Suppressor macrophage treated with lipopolysaccharide for 1 hour (primary cell): ENCODE data around the gene CDC73.
"Not testable (repeated sequence)": the region's sequence is repeated elsewhere in the genome, so short reads cannot be mapped to it uniquely, and the experiment has no call there.

ENCODE experiments used
- DNase-seq, 3 donors: peaks; one replicate each; pipeline ENCODE4 v3.0.0-alpha.2; 2020 to 2022

Gene CDC73

GRCh38 chr1:193237381-193237978, 115.6 kb downstream of the CDC73 start:
- no peak for DNase-seq

- no peak for DNase-seq
Observed at GRCh38 chr1:193240609-193241008, 118.8 kb downstream of the CDC73 start.

GRCh38 chr1:193241132-193241827, 119.4 kb downstream of the CDC73 start:
- DNase-seq = no peak

GRCh38 chr1:193242000-193242399, 120.2 kb downstream of the CDC73 start:
- no peak for DNase-seq

- DNase-seq = no peak
Observed at GRCh38 chr1:193249187-193249586, 127.4 kb downstream of the CDC73 start.

GRCh38 chr1:193251950-193252349, 130.1 kb downstream of the CDC73 start:
- no peak for DNase-seq

- no peak for DNase-seq
Observed at GRCh38 chr1:193256019-193256418, 134.2 kb downstream of the CDC73 start.

- no peak for DNase-seq
Observed at GRCh38 chr1:193259636-193260035, 137.8 kb downstream of the CDC73 start.

GRCh38 chr1:193260056-193260745, 138.4 kb downstream of the CDC73 start:
- no peak for DNase-seq

GRCh38 chr1:193260896-193261295, 139.1 kb downstream of the CDC73 start:
- DNase-seq = no peak

- no peak for DNase-seq
Observed at GRCh38 chr1:193262661-193263060, 140.8 kb downstream of the CDC73 start.

GRCh38 chr1:193264313-193265065, 142.7 kb downstream of the CDC73 start:
- DNase-seq = no peak

GRCh38 chr1:193265716-193266115, 143.9 kb downstream of the CDC73 start:
- no peak for DNase-seq

GRCh38 chr1:193266794-193267193, 145.0 kb downstream of the CDC73 start:
- not testable (repeated sequence) for DNase-seq

- DNase-seq = no peak
Observed at GRCh38 chr1:193270996-193271395, 149.2 kb downstream of the CDC73 start.

- no peak for DNase-seq
Observed at GRCh38 chr1:193275773-193276172, 153.9 kb downstream of the CDC73 start.

- DNase-seq = no peak
Observed at GRCh38 chr1:193278968-193279367, 157.1 kb downstream of the CDC73 start.

- no peak for DNase-seq
Observed at GRCh38 chr1:193281894-193282293, 160.1 kb downstream of the CDC73 start.

GRCh38 chr1:193283016-193283415, 161.2 kb downstream of the CDC73 start:
- DNase-seq = no peak

GRCh38 chr1:193284219-193284618, 162.4 kb downstream of the CDC73 start:
- DNase-seq = no peak

GRCh38 chr1:193285641-193286040, 163.8 kb downstream of the CDC73 start:
- no peak for DNase-seq

GRCh38 chr1:193288548-193289080, 166.8 kb downstream of the CDC73 start:
- not testable (repeated sequence) for DNase-seq

- no peak for DNase-seq
Observed at GRCh38 chr1:193293726-193294125, 171.9 kb downstream of the CDC73 start.
